H9 (cell line): ENCODE data around the gene VOPP1. TPM values are rescaled to one million over a fixed set of nuclear protein-coding genes. Genes with fewer than 3 reads are reported as not detected.

Experiments
- DNase-seq: peaks from one replicate; pipeline ENCODE4 v3.0.0-alpha.2; 2017
- H2AFZ ChIP-seq: one replicate; pipeline ENCODE4 v1.6.1; 2013; ENCODE audit warnings: mild to moderate bottlenecking, low read length, control low read depth, moderate library complexity
- H2AK5ac ChIP-seq: 2 replicates; pipeline ENCODE4 v1.6.1; 2013; ENCODE audit warnings: low read length, control low read depth, mixed read lengths; ENCODE audit not compliant: insufficient read length
- H2BK120ac ChIP-seq: one replicate; pipeline ENCODE4 v1.6.1; 2013; ENCODE audit warnings: low read depth, mild to moderate bottlenecking, low read length, control low read depth, inconsistent platforms; ENCODE audit not compliant: poor library complexity, severe bottlenecking
- H2BK12ac ChIP-seq: 2 replicates; pipeline ENCODE4 v1.6.1; 2013; ENCODE audit warnings: low read length, control low read depth, mixed read lengths, low read depth; ENCODE audit not compliant: insufficient read length
- H2BK15ac ChIP-seq: 2 replicates; pipeline ENCODE4 v1.6.1; 2013; ENCODE audit warnings: low read depth, low read length, control low read depth
- H2BK20ac ChIP-seq: one replicate; pipeline ENCODE4 v1.6.1; 2013; ENCODE audit warnings: low read depth, mild to moderate bottlenecking, low read length, control low read depth, inconsistent platforms; ENCODE audit not compliant: poor library complexity, severe bottlenecking
- H2BK5ac ChIP-seq: 2 replicates; pipeline ENCODE4 v1.6.1; 2013; ENCODE audit warnings: low read length, control low read depth, mixed read lengths; ENCODE audit not compliant: insufficient read length
- H3K14ac ChIP-seq: 2 replicates; pipeline ENCODE4 v1.6.1; 2013; ENCODE audit warnings: low read length, control low read depth; ENCODE audit not compliant: insufficient read depth
- H3K18ac ChIP-seq: 2 replicates; pipeline ENCODE4 v1.6.1; 2013; ENCODE audit warnings: low read depth, mild to moderate bottlenecking, mixed read lengths, low read length, control low read depth; ENCODE audit not compliant: insufficient read length
- H3K23ac ChIP-seq: 2 replicates; pipeline ENCODE4 v1.6.1; 2013; ENCODE audit warnings: low read length, control low read depth, mixed read lengths, low read depth; ENCODE audit not compliant: insufficient read length
- H3K23me2 ChIP-seq: 2 replicates; pipeline ENCODE4 v1.6.1; 2013; ENCODE audit warnings: low read depth, mild to moderate bottlenecking, mixed read lengths, low read length, control low read depth; ENCODE audit not compliant: insufficient read length, poor library complexity, severe bottlenecking
- H3K27ac ChIP-seq: 2 replicates; pipeline ENCODE4 v1.5.1; 2013; ENCODE audit warnings: low read length, control low read depth, mixed read lengths, low read depth; ENCODE audit not compliant: insufficient read length
- H3K27me3 ChIP-seq: 2 replicates; pipeline ENCODE4 v1.6.1; 2013; ENCODE audit warnings: low read length, control low read depth, inconsistent platforms; ENCODE audit not compliant: insufficient read depth
- H3K4ac ChIP-seq: 2 replicates; pipeline ENCODE4 v1.6.1; 2013; ENCODE audit warnings: low read depth, mild to moderate bottlenecking, control low read depth, inconsistent platforms, low read length, moderate library complexity
- H3K4me1 ChIP-seq: 2 replicates; pipeline ENCODE4 v1.6.1; 2013; ENCODE audit warnings: low read length, control low read depth, inconsistent platforms; ENCODE audit not compliant: insufficient read depth
- H3K4me2 ChIP-seq: 2 replicates; pipeline ENCODE4 v1.6.1; 2013; ENCODE audit warnings: low read length, control low read depth, mixed read lengths; ENCODE audit not compliant: insufficient read length, insufficient read depth
- H3K56ac ChIP-seq: 2 replicates; pipeline ENCODE4 v1.6.1; 2013; ENCODE audit warnings: low read depth, mild to moderate bottlenecking, mixed read lengths, low read length, control low read depth; ENCODE audit not compliant: insufficient read length
- H3K79me1 ChIP-seq: 2 replicates; pipeline ENCODE4 v1.6.1; 2013; ENCODE audit warnings: low read depth, mild to moderate bottlenecking, moderate library complexity, low read length, control low read depth, inconsistent platforms; ENCODE audit not compliant: insufficient read depth, poor library complexity, severe bottlenecking
- H3K79me2 ChIP-seq: 2 replicates; pipeline ENCODE4 v1.6.1; 2013; ENCODE audit warnings: low read length, control low read depth, inconsistent platforms; ENCODE audit not compliant: insufficient read depth
- H3K9ac ChIP-seq: 2 replicates; pipeline ENCODE4 v1.6.1; 2013; ENCODE audit warnings: low read length, control low read depth, mixed read lengths; ENCODE audit not compliant: insufficient read length; ENCODE audit errors: extremely low read depth
- H3K9me3 ChIP-seq: one replicate; pipeline ENCODE4 v1.6.1; 2013; ENCODE audit warnings: low read depth, low read length, inconsistent platforms; ENCODE audit not compliant: control insufficient read depth
- H3T11ph ChIP-seq: one replicate; pipeline ENCODE4 v1.6.1; 2013; ENCODE audit warnings: mild to moderate bottlenecking, low read length, control low read depth, inconsistent platforms
- H4K20me1 ChIP-seq: one replicate; pipeline ENCODE4 v1.6.1; 2013; ENCODE audit not compliant: control insufficient read depth, insufficient read length, insufficient read depth
- H4K5ac ChIP-seq: 2 replicates; pipeline ENCODE4 v1.6.1; 2013; ENCODE audit warnings: low read depth, mild to moderate bottlenecking, mixed read lengths, low read length, control low read depth; ENCODE audit not compliant: insufficient read length
- H4K8ac ChIP-seq: replicated peaks from 2 replicates; pipeline ENCODE4 v1.6.1; 2013; ENCODE audit warnings: low read length, control low read depth, mixed read lengths, low read depth; ENCODE audit not compliant: insufficient read length
- H4K91ac ChIP-seq: 2 replicates; pipeline ENCODE4 v1.6.1; 2013; ENCODE audit warnings: low read depth, mild to moderate bottlenecking, moderate library complexity, mixed read lengths, low read length, control low read depth; ENCODE audit not compliant: insufficient read length
- H3K27ac Mint-ChIP-seq, 3 experiments: 2 replicates in 2 of 3; 3 replicates in 1 of 3; pipeline ENCODE4 v1.8.0; 2020 to 2021; ENCODE audit warnings: mixed read lengths in 3 of 3, mild to moderate bottlenecking in 1 of 3, moderate library complexity in 1 of 3
- H3K27me3 Mint-ChIP-seq: 2 replicates; pipeline ENCODE4 v1.8.0; 2021; ENCODE audit warnings: low read depth, mild to moderate bottlenecking, moderate library complexity, mixed read lengths
- H3K36me3 Mint-ChIP-seq, 3 experiments: 2 replicates in 2 of 3; 3 replicates in 1 of 3; pipeline ENCODE4 v1.8.0; 2020 to 2021; ENCODE audit warnings: low read depth in 3 of 3, mixed read lengths in 3 of 3; ENCODE audit not compliant: insufficient read depth in 1 of 3
- H3K4me1 Mint-ChIP-seq, 2 experiments: 2 replicates each; pipeline ENCODE4 v1.8.0; 2020; ENCODE audit warnings: mixed read lengths in 2 of 2
- H3K4me3 Mint-ChIP-seq, 2 experiments: 2 replicates in 1 of 2; 3 replicates in 1 of 2; pipeline ENCODE4 v1.8.0; 2020 to 2021; ENCODE audit warnings: mild to moderate bottlenecking in 2 of 2, mixed read lengths in 2 of 2, moderate library complexity in 1 of 2
- H3K9me3 Mint-ChIP-seq, 2 experiments: 2 replicates in 1 of 2; 3 replicates in 1 of 2; pipeline ENCODE4 v1.8.0; 2020; ENCODE audit warnings: mild to moderate bottlenecking in 2 of 2, mixed read lengths in 2 of 2, moderate library complexity in 1 of 2
- WGBS: extraction: QIAGEN DNeasy Blood & Tissue Kit; methylation state at CpG from one replicate; pipeline ENCODE4 v1.1.7; 2013; ENCODE audit warnings: missing lambda C conversion rate, low lambda C conversion rate, mixed read lengths; ENCODE audit not compliant: insufficient read length; ENCODE audit errors: extremely low coverage; 5-methylcytosine and 5-hydroxymethylcytosine counted together
- total RNA-seq: library from RNA; stranded (reverse); gene quantifications from 2 replicates; pipeline ENCODE4 v1.2.1, GENCODE V29; 2021
- TF ChIP-seq, protein P1 (sequence below): fragments of 200-600 bp; sonication (generic); conservative IDR thresholded peaks from 3 replicates; pipeline ENCODE4 v1.8.0; 2021; ENCODE audit warnings: antibody characterized with exemption, mild to moderate bottlenecking

Gene VOPP1
- total RNA-seq, 1 experiment from 2014 or later = 55.7 TPM

DNA sequence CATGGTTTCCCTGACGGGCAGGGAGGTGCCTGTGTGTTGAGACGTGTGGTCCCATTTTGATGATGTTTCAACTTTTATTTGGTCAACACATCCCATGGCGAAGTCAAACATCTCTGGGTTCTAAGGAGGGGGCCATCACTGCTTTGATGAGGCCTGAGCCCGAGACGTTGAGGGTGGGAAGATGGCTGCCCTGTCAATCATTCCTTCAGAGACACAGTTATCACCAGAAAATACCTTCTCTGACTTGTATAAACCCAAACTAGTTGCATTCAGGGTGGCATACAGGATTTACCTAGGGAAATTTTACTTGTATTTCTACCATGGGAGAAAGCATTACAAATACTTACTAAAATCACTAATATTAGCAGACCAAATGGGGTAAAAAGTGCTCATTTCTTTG lies 64.6 kb downstream of the VOPP1 start:
- no peak overlapping the region for H4K5ac ChIP-seq
- WGBS = no CpG with 5 or more reads among the region's 5 CpGs

More for the DNA sequence above, 64.6 kb downstream of the VOPP1 start:
- Histone ChIP-seq H2AFZ (no peak overlapping the region), H3K18ac (no peak overlapping the region), H2BK20ac (no peak overlapping the region), H3K56ac (no peak overlapping the region), H3K79me2 (no peaks in the 10 kb centered on the region; the same call in 1 of the 2 replicates), H4K8ac (no peak overlapping the region), H3K4ac (no peak overlapping the region), H2AK5ac (no peak overlapping the region), H2BK5ac (no peak overlapping the region), H3K9me3 (no peaks in the 10 kb centered on the region), H3T11ph (no peak overlapping the region), H4K91ac (no peak overlapping the region), H3K27ac (no peak overlapping the region), H4K20me1 (no peaks in the 10 kb centered on the region), H2BK15ac (no peak overlapping the region), H3K14ac (no peak overlapping the region), H3K23me2 (no peaks in the 10 kb centered on the region), H3K79me1 (no peaks in the 10 kb centered on the region), H3K23ac (no peak overlapping the region), H2BK12ac (no peak overlapping the region), H3K4me1 (peaks cover 7% of the 10 kb centered on the region; the same call in 1 of the 2 replicates), H3K4me2 (no peak overlapping the region), H2BK120ac (no peak overlapping the region), H3K9ac (no peak overlapping the region), H3K27me3 (no peaks in the 10 kb centered on the region)
- H3K4me3 Mint-ChIP-seq = no peak overlapping the region
- peaks cover 37 to 44% of the 10 kb centered on the region in 2 experiments for H3K4me1 Mint-ChIP-seq
- H3K9me3 Mint-ChIP-seq = no peaks in the 10 kb centered on the region
- peaks cover 3 to 6% (median 4%) of the 10 kb centered on the region in 3 experiments; a peak in 4 of 7 replicates for H3K36me3 Mint-ChIP-seq
- no peaks in the 10 kb centered on the region for H3K27me3 Mint-ChIP-seq
- no peak for DNase-seq
- H3K27ac Mint-ChIP-seq = no peak overlapping the region
- TF ChIP-seq, protein P1, sequence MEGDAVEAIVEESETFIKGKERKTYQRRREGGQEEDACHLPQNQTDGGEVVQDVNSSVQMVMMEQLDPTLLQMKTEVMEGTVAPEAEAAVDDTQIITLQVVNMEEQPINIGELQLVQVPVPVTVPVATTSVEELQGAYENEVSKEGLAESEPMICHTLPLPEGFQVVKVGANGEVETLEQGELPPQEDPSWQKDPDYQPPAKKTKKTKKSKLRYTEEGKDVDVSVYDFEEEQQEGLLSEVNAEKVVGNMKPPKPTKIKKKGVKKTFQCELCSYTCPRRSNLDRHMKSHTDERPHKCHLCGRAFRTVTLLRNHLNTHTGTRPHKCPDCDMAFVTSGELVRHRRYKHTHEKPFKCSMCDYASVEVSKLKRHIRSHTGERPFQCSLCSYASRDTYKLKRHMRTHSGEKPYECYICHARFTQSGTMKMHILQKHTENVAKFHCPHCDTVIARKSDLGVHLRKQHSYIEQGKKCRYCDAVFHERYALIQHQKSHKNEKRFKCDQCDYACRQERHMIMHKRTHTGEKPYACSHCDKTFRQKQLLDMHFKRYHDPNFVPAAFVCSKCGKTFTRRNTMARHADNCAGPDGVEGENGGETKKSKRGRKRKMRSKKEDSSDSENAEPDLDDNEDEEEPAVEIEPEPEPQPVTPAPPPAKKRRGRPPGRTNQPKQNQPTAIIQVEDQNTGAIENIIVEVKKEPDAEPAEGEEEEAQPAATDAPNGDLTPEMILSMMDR = no peak
